Measurements from ENCODE around the gene HYAL3.
A peak's percentile ranks its signal among the peaks of the same experiment; 100 is the strongest.
"Not testable (repeated sequence)": the region's sequence is repeated elsewhere in the genome, so short reads cannot be mapped to it uniquely, and the experiment has no call there.

Gene HYAL3

DNA sequence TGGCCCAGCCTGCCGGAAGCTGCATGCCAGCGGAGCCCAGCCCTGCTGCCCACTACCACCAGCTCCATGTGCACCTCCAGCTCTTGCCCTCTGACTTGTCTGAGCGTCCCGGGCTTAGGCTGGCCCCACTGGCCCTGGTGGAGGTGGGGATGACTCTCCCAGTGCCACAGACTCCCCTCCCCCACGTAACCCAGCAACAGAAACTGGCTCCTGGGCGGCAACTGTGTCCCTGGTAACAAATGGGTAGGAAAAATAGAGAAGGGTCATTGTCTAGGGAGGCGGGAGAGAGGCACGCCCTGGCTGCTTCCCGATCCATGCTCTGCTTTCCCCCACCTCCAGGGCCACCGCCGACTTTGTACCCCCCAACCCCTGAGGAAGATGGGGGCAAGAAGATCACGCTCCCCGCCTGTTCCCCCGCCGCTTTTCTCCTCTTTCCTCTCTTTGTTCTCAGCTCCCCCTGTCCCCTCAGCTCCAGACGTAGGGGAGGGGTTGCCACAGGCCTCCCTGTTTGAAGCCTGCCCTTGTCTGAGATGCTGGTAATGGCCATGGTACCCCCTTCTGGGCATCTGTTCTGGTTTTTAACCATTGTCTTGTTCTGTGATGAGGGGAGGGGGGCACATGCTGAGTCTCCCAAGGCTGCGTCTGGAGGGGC lies 41.0 kb downstream of the HYAL3 start:
- no peak for DNase-seq (ENCODE audit: low read depth in 3 of 3)

DNA sequence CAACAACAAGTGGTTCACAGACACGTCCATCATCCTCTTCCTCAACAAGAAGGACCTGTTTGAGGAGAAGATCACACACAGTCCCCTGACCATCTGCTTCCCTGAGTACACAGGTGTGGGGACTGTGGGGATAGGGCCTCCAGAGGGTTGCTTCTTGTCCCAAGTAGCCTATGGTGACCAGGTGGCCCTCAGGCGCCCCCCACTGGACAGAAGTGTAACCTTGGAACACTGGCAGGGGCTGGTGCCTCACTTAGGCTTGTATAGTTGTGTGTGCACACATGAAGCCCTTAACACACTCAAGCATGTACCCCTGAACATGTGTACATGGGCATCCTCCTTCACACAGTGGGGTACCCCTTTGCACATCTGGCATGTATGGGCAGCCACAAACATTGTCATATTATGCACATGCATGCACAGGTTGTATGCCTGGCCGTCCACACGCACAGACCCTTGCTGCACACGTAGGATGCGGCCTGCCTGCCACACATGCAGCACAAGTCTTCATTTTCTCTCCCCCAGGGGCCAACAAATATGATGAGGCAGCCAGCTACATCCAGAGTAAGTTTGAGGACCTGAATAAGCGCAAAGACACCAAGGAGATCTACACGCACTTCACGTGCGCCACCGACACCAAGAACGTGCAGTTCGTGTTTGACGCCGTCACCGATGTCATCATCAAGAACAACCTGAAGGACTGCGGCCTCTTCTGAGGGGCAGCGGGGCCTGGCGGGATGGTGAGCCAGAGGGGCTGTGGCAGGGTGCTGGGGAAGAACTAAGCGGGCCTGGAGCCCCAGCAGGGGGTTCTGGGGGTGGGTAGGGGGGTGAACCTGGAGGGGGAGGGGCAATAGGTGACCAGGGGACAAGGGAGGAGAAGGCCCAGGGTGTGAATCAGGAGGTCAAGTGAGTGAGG lies 42.0 kb downstream of the HYAL3 start:
- DNase-seq (ENCODE audit: low read depth in 3 of 3): no peak

DNA sequence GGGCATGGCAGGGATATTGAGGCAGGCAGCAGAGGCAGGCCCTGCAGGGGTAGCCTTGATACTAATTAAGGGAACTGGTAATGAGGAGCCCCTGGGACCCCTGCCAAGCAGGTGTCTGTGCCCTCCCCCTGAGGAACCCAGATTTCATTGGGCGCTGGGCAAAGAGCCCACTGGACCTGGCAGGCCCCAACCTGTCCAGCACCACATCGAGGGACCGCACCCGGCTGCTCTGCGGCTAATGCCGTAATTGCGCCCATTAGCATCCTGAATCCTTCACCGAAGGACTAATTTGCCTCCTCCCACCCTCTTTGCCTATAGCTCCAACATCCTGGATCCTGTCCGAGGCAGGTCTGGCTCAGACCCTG lies 44.0 kb downstream of the HYAL3 start:
- DNase-seq (ENCODE audit: low read depth in 3 of 3): no peak

DNA sequence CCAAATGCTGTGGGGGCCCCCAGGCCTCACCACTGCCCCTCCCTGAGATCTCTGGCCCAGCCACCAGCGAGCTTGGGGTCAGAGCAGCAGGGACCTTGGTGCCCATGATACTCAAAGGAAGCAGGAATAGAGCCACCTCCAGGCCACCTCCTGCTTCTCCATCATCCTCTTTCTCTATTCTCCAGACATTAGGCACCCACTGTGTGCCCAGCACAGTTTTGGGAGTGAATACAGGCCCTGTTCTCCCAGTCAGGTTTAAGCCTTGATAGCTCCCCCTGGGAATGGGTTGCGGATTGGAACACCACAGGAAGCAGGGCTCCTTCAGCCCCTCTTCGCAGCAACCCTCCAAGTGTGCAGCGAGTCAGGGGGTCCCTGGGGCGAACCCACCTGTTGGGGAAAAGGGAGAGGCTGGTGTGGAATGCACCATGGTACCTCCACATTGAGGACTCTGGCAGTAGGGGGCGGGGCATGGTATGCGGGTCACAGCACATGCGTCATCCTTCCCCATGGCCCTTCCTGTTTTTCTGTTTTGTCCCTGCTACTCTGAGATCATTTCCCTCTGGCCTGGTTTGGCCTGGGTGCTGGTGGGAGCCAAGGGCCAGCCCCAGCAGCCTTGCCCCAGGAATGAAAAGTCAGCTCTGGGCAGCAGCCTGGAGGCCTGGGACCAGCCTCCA lies 44.5 kb downstream of the HYAL3 start:
- no peak for DNase-seq (ENCODE audit: low read depth in 3 of 3)

DNA sequence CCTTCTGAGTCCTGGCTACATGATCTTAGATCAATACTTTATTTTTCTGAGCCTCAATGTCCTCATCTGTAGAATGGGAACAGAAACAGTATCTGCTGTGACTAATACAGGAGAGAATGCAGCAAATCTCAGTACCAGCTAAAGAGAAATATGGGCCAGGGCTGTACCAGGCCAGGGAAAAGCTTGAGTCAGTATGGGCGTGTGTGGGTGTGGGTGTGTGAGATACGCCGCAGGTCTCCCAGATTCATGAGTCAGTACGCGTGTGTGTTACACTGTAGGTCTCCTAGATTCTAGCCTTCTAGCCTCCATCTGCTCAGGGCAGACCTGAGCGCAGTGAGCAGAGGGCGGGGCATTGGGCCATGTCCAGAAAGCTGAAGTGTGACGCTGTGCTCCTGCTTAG lies 48.0 kb downstream of the HYAL3 start:
- DNase-seq (ENCODE audit: low read depth in 3 of 3): peak in 1 of 3 experiments; percentile 32

DNA sequence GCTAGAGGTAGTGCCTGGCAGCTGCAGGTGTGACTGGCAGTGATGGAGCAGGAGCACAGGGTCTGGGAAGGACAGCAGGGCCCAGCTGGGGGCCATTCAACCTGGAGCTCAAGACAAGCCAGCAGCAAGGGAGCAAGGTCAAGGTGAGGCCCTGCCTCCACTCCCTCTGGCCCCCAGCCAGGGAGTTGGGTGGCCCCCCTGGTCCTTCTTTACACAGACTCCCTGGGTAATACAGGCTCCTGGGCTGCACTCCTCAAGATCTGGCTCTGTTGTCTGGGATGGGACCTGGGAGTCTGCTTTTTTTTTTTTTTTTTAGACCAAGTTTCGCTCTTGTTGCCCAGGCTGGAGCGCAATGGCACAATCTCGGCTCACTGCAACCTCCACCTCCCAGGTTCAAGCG lies 48.7 kb downstream of the HYAL3 start:
- no peak for DNase-seq (ENCODE audit: low read depth in 3 of 3)

DNA sequence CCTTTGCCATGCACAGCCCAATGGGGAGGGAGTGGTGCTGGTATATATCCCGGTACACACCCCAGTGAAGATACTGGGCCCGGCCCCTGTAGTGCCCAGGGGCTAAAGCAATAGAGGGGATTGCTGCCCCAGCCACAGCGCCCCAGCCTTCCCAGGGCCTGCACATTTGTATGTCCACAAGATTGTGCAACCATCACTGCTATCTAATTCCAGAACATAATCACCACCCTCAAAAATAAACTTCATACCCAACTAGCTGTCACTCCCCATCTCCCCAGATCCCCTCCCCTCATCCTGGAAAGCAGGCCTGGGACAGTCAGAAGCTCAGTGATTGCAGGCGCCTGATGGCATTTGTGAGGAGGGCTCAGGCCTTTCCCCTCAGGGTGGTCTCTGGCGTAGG lies 49.7 kb downstream of the HYAL3 start:
- no peak for DNase-seq (ENCODE audit: low read depth in 3 of 3)

DNA sequence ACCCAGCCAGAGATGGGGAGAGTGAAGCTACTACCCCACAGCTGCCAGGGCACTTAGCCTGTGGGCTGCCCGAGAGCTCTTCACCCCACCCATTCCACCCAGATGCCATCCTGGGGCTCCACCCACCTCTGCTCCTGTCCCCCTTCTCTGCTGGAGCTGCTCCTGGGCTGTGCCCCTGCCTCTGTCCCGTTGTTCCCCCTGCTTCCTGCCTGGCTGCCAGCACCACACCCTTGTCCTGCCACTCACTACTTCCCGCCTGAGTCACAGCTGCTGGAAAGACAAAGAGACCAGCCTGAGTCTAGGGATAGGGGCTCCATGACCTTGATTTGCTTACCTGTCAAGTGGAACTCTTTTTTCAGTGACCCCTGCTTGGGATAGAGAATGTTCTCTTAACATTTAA lies 50.8 kb downstream of the HYAL3 start:
- no peak for DNase-seq (ENCODE audit: low read depth in 3 of 3)

DNA sequence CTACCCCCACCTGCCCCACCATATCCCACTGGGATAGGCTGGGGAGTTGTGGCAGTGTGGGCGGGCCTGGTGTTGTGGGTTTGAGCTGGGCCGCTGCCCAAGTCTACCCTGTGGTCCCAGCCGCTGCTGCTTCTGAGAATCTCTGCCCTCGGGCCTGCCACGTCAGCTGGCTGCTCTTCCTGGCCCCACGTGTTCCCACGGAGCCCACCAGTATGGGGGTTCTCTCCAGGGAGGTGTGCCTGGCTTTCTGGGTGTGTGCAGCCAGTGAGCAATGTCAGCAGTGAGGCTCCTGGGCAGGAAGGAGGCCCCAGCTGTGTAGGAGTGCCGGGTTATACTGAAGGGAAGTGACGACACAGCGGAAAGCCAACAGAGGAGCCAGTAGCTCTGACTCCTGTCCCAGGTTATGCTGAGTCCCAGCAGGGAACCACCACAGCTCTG lies 52.7 kb downstream of the HYAL3 start:
- peak; percentile 62 to 71 (median 70) for DNase-seq (ENCODE audit: low read depth in 3 of 3)

DNA sequence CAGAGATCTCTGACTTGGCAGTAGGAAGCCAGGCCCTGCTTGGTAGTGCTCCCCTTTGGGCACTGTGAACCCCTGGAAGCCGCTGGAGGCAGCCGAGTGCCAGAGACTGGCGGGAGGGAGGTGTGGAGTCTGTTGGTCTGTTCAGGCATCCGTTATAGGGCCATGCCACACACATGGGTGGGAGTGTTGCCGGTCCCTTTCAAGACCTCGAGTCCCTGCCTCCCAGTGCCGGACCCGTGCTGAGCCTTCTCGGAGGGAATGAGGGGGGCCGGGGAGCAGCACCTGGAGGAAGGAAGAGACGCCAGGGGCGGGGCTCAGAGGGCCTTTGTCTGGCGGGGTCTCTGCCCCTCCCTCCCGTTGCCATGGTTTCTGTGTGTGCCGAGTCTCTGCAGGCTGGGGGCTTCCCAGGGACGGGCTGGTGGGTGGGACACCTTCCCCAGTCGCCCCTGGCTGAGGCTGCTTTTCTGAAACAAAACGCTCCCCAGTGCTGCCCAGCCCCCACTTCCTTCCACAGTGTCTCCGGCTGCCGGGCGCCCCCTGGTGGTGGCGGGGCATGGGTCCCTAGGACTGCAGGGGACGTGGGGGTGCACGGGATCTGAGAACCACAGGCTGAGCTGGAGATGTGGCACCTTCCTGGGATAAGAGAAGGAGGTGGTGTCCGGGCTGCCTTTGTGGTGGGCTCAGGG lies 53.2 kb downstream of the HYAL3 start:
- peak; percentile 87 to 98 (median 94) for DNase-seq (ENCODE audit: low read depth in 3 of 3)

DNA sequence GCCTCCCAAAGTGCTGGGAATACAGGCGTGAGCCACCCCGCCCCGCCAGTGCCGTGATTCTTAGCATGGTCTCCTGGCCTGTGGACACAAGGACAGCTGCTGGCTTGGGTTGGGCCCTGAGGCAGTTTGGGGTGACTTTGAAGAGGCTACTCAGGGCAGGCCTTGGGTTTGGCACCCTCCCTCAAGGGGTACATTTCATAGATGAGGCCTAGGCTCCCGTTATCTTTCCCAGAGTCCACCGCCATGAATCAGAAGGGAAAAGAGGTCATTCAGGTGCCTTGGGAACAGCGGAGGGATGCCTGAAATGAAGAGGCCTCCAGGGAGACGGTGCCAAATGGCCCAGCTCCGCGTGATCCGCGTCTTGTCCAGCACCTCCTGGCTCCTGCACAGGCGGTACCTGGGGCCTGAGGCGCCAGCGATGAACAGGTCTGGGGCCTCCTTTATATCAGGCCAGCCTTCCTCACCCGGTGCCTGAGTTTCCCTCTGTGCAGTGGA lies 53.9 kb downstream of the HYAL3 start:
- no peak for DNase-seq (ENCODE audit: low read depth in 3 of 3)

DNA sequence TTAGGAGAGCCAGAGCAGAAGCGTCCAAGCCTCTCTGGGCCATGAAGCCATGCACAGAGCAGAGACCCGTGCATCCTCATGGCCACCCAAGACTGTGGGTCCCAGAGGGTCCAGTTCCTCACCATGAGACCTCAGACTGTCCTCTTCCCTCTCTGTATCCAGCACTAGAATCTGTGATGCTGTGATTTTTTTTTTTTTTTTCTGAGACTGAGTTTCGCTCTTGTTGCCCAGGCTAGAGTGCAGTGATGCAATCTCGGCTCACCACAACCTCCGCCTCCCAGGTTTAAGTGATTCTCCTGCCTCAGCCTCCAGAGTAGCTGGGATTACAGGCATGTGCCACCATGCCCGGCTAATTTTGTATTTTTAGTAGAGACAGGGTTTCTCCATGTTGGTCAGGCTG lies 54.4 kb downstream of the HYAL3 start:
- DNase-seq (ENCODE audit: low read depth in 3 of 3): not testable (repeated sequence)

DNA sequence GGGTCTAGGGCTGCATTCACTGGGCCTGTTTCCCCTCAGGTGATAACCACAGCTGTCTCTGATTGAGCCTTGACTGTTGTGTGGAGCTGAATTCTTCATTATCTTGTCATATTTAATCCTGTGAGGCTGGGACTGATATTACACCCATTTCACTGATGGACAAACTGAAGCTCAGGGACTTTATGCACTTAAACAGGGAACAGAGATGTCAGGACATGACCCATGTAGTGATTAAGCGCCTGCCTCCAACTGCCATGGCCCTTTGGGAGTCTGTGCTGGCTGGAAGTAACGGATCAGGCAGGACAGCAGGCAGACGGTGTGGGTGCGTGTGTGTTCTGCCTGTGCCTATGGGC lies 55.7 kb downstream of the HYAL3 start:
- DNase-seq (ENCODE audit: low read depth in 3 of 3): no peak

DNA sequence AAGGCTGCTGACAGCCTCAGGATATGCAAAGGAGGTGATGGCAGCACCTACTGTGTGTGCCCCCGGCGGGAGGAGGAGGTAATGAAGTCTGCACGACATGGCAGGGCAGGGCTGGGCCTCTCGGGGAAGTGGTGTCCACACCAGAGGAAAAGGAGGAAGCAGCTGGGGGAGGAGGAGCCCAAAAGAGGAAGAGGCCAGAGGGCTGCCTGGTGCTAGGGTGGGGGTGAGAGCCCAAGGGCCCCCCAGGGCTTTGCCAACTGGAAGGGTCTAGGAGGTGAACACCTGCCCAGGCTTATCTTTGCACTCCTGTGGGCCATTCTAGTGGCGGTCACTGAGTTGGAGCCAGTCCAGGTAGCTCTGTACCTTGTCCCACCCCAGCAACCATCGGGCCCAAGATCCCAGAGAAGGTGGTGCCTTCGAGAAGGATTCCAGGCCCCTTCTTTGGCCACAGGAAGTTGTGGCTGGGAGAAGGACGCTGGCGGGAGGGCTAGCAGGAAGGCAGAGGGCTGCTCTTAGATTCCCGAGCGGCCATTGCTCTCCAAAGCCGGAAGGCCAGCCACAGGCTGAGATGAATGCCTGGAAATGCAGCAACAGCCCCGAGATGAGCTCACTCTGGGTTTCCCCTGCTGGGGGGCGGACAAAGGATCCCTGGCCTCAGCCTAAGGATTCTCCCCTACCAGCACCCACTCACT lies 56.2 kb downstream of the HYAL3 start:
- no peak for DNase-seq (ENCODE audit: low read depth in 3 of 3)
